Stromal cell of bone marrow (primary cell): Measurements from ENCODE around the gene PI3.

Experiments
- DNase-seq: peaks from one replicate; pipeline ENCODE4 v3.0.0-alpha.2; 2012; ENCODE audit warnings: low read depth

PI3 gene

GRCh38 chr20:45187693-45188092, 13.0 kb downstream of the PI3 start:
- no peak for DNase-seq

GRCh38 chr20:45189067-45189609, 14.4 kb downstream of the PI3 start:
- DNase-seq, result no peak

GRCh38 chr20:45189861-45190260, 15.2 kb downstream of the PI3 start:
- no peak for DNase-seq

GRCh38 chr20:45191926-45192325, 17.2 kb downstream of the PI3 start:
- DNase-seq, result no peak

- DNase-seq, result no peak
Observed at GRCh38 chr20:45193331-45193730, 18.6 kb downstream of the PI3 start.

GRCh38 chr20:45206725-45207124, 32.0 kb downstream of the PI3 start, which contains the start of gene SEMG1:
TSS of gene SEMG1 (plus strand) at chr20:45207033. CDS start at chr20:45207054, 21 bp downstream.
- no peak for DNase-seq

GRCh38 chr20:45209924-45210323, 35.2 kb downstream of the PI3 start:
- no peak for DNase-seq

GRCh38 chr20:45211569-45212474, 37.1 kb downstream of the PI3 start:
- DNase-seq, result no peak

GRCh38 chr20:45212836-45213235, 38.1 kb downstream of the PI3 start:
- DNase-seq, result no peak

- DNase-seq, result no peak
Observed at GRCh38 chr20:45218124-45218523, 43.4 kb downstream of the PI3 start.

GRCh38 chr20:45218636-45219035, 43.9 kb downstream of the PI3 start:
- no peak for DNase-seq

- no peak for DNase-seq
Observed at GRCh38 chr20:45221076-45221475, 46.4 kb downstream of the PI3 start, which contains the start of gene SEMG2. TSS of gene SEMG2 (plus strand) at chr20:45221373. CDS start at chr20:45221390, 17 bp downstream.

GRCh38 chr20:45223136-45223535, 48.4 kb downstream of the PI3 start:
- DNase-seq, result no peak
